Cerebellar nuclear complex (tissue), 1 donor: ENCODE data around the gene TPD52L1.

Experiments used
- DNase-seq, 2 experiments: peaks; one replicate each; lab custom pipeline; 2025; lab: John Stamatoyannopoulos, UW

Gene TPD52L1

GRCh38 chr6:125210667-125211066 lies 57.1 kb downstream of the TPD52L1 start:
- DNase-seq = no peak

- DNase-seq = no peak
These were observed 57.8 kb downstream of the TPD52L1 start for GRCh38 chr6:125211352-125211751.

GRCh38 chr6:125212377-125212776 lies 58.8 kb downstream of the TPD52L1 start:
- DNase-seq = no peak

- no peak for DNase-seq
These were observed 60.4 kb downstream of the TPD52L1 start for GRCh38 chr6:125213939-125214338.

- no peak for DNase-seq
These were observed 61.8 kb downstream of the TPD52L1 start for GRCh38 chr6:125215252-125215819.

GRCh38 chr6:125216015-125216414 lies 62.4 kb downstream of the TPD52L1 start:
- no peak for DNase-seq

- no peak for DNase-seq
These were observed 63.8 kb downstream of the TPD52L1 start for GRCh38 chr6:125217369-125217768.

- no peak for DNase-seq
These were observed 64.4 kb downstream of the TPD52L1 start for GRCh38 chr6:125217992-125218391.

- no peak for DNase-seq
These were observed 65.9 kb downstream of the TPD52L1 start for GRCh38 chr6:125219361-125219895.

- no peak for DNase-seq
These were observed 67.1 kb downstream of the TPD52L1 start for GRCh38 chr6:125220712-125221111.

- no peak for DNase-seq
These were observed 69.2 kb downstream of the TPD52L1 start for GRCh38 chr6:125222531-125223455.

- no peak for DNase-seq
These were observed 70.8 kb downstream of the TPD52L1 start for GRCh38 chr6:125224231-125224861.

- no peak for DNase-seq
These were observed 73.7 kb downstream of the TPD52L1 start for GRCh38 chr6:125227244-125227643.

GRCh38 chr6:125228981-125229479 lies 75.5 kb downstream of the TPD52L1 start:
- no peak for DNase-seq

GRCh38 chr6:125230674-125231073 lies 77.1 kb downstream of the TPD52L1 start:
- DNase-seq = no peak

GRCh38 chr6:125231133-125231532 lies 77.6 kb downstream of the TPD52L1 start:
- no peak for DNase-seq

- no peak for DNase-seq
These were observed 78.2 kb downstream of the TPD52L1 start for GRCh38 chr6:125231574-125232343.

- DNase-seq = no peak
These were observed 78.9 kb downstream of the TPD52L1 start for GRCh38 chr6:125232466-125232865.

GRCh38 chr6:125233202-125233601 lies 79.6 kb downstream of the TPD52L1 start:
- no peak for DNase-seq

GRCh38 chr6:125236536-125237327 lies 83.2 kb downstream of the TPD52L1 start:
- no peak for DNase-seq

GRCh38 chr6:125237764-125238163 lies 84.2 kb downstream of the TPD52L1 start:
- DNase-seq = no peak
